ENCODE measurements around the gene ANKRD13C.
"Not testable (repeated sequence)": the region's sequence is repeated elsewhere in the genome, so short reads cannot be mapped to it uniquely, and the experiment has no call there.

The ANKRD13C gene, protein sequence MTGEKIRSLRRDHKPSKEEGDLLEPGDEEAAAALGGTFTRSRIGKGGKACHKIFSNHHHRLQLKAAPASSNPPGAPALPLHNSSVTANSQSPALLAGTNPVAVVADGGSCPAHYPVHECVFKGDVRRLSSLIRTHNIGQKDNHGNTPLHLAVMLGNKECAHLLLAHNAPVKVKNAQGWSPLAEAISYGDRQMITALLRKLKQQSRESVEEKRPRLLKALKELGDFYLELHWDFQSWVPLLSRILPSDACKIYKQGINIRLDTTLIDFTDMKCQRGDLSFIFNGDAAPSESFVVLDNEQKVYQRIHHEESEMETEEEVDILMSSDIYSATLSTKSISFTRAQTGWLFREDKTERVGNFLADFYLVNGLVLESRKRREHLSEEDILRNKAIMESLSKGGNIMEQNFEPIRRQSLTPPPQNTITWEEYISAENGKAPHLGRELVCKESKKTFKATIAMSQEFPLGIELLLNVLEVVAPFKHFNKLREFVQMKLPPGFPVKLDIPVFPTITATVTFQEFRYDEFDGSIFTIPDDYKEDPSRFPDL

DNA sequence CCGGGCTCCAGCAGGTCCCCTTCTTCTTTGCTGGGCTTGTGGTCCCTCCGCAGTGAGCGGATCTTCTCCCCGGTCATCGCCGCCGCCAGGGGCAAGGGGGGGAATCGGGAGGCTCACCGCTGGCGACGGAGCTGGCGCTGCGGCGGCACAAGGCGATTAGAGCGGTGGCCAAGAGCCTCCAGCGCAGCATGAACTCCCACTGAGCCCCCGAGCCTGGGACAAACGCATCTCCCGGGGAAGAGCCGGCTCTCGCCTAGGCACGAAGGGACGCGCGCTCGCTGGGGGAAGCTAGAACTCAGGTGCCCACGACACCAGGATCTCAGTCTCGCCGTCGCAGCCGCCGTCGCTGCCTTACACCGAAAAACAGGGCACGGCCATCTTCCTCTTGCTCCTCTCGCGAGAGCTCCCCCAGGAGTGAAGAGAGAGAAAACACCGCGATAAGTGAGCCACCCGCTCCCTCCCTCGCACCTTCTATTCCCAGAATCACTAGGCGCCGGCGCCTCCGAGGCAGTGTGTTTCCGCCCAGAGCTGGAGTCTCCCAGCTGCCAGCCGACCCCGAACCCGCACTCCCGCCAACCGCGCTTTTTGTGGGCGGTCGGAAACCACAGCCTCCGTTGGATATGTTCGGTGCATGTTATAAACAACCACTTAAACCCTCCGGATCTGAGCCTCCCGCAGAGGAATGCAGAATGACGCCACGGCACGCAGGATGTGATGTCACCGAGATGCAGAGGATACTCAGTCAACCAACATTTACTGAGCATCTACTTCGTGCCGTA, at the start of gene ANKRD13C:
TSS of gene ANKRD13C (minus strand) at position 391 of the 779 bp plus-strand sequence. CDS start at position 77, 314 bp downstream.
- DNase-seq, result peak; percentile 97

DNA sequence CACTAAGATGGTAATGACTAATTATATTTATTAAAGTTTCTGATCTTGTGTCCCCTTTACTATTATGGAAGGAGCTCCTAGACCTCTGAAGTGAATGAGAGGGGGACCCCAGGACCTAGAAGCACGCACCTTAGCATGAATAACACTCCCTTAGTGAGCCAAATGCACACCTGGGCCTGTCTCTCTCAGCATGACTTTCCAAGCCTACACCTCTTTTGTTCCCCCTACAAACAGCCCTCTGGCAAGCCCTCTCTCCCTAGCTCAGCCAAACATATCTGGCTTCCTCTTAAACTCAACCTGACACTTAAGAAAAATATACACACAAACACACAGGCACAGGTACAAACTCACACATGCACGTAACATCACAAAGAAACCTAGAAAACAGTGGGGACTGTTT, 49.2 kb upstream of the ANKRD13C start:
- no peak for DNase-seq

DNA sequence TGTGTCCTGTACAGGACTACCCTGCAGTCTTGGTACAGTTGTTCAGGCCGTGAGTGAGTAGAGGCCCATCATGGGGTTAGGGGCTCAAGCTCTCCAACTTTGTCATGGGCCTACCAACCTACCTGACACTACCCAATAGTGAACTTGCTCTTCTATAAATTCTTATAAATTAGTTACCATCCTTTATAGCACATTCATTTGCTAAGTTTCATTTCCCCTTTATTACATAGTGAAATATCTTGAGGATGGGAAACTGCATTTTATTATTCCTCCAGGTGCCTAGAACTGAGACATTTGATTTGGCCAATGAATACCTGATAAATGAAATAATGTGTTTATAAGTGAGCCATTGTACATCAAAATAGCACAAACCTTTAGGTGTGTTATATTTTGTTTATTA, 47.5 kb upstream of the ANKRD13C start:
- no peak for DNase-seq

DNA sequence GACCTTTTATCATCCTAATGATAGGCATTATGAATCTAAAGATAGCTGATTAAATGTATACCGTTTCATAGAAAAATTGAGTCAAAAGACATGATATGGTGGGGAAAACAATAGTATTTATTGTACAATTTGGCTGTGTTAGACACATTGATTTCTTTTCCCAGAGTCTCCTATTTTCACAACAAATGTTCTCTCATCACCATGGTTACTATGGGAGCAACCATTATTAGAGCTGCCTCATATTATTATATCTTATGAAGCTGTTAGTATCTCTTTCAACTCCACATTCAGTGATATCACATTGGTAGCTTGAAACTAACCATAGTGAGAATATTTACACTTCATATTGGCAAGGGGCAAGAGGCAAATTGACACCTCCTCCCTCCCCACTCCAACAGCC, 45.8 kb upstream of the ANKRD13C start:
- no peak for DNase-seq

DNA sequence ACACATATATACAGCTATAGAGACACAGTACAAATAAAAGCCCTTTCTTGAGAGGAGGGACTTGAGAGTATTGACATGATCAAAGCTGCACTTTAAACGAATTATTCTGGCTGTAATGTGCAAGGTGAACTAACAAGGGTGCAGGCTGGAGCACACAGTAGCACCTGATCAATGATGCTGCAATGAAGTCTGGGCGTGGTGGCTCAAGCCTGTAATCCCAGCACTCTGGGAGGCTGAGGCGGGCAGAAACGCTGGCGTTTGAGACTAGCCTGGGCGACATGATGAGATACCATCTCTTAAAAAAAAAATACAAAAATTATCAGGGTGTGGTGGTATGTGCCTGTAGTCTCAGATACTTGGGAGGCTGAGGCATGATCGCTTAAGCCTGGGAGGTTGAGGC, 42.5 kb upstream of the ANKRD13C start:
- no peak for DNase-seq

DNA sequence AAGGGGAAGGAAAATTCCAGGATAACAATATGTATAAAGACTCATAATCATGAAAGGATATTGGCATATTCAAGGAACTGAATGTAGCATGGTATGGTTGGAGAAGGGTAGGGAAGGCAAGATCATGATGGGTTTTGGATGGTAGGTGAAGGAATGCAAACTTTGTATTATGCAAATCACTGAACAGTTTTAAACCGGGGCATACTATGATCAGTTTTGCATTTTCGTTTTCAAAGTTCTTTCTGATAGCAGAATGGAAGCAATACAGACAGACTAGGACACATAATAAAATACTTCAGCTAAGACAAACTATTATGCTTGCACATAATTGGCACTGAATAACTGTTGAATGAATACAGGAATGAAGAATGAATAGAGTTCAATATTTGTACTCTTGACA, 42.1 kb upstream of the ANKRD13C start:
- no peak for DNase-seq

DNA sequence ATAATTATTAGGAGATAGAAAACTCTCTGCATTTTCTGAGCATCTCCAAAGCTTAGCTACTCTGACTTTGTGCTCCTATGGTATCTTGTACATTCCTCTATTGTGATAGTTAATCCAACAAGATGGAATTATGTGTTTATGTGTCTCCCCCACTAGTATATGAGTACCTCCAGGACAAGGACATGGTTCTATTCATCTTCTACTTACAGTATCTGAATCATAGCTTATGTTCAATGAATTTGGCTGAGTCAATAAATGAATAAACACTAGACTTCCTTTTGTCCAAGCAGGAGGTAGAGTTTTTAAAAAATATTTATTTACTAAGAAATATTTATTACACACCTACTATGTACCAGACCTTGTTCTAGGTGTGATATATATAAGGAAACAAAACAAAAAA, 38.1 kb upstream of the ANKRD13C start:
- no peak for DNase-seq

DNA sequence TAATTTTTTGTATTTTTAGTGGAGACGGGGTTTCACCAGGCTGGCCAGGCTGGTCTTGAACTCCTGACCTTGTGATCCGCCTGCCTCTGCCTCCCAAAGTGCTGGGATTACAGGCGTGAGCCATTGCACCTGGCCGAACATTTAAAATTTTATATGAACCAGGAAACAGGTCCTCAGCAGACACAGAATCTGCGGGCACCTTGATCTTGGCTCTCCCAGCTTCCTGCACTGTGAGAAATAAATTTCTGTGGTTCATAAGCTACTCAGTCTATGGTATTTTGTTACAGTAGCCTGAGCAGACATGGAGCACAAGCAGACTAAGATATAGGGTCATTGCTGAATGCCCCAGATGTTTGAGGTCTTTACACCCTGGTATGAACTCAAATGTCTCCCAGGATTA, 33.0 kb upstream of the ANKRD13C start:
- no peak for DNase-seq

DNA sequence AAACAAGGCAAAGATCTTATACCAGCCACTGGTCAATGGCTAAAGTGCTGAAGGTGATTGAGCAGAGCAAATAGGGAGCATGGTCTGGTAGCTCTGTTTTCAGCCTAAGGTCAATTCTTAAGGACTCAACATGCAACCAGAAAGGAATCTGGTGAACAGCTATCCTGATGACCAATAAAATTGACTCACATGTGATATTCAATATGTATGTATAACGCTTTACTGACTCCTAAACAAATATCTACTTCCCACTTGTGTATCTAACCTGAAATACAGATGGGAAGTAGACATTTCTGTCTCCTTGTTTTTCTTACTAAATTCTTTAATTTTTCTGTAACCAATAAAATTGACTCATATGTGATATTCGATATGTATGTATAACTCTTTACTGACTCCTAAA, 31.6 kb upstream of the ANKRD13C start:
- no peak for DNase-seq

DNA sequence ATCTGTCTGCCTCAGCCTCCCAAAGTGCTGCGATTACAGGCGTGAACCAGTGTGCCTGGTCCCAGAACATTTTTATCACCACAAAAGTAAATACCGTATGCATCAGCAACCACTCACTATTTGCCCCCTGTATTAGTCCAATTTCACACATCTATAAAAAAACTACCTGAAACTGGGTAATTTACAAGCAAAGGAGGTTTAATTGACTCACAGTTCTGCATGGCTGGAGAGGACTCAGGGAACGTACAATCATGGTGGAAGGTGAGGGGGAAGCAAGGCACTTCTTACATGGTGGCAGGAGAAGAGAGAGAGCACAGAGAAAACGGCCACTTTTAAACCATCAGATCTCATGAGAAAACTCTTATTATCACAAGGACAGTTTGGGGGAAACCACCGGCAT, 31.0 kb upstream of the ANKRD13C start:
- no peak for DNase-seq

DNA sequence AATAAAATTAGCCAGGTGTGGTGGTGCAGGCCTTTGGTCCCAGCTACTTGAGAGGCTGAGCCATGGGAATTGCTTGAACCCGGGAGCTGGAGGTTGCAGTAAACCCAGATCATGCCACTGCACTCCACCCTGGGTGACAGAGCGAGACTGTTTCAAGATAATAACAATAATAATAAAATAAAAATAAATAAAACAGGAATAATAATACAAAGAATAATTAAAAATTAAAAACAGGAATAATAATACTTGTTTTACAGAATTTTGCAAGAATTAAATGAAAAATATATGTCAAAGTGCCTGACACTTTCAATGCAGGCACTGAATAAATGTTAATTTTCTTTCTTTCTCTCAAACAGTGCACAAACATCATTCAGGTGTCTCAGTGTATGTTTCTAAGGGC, 30.0 kb upstream of the ANKRD13C start:
- no peak for DNase-seq

DNA sequence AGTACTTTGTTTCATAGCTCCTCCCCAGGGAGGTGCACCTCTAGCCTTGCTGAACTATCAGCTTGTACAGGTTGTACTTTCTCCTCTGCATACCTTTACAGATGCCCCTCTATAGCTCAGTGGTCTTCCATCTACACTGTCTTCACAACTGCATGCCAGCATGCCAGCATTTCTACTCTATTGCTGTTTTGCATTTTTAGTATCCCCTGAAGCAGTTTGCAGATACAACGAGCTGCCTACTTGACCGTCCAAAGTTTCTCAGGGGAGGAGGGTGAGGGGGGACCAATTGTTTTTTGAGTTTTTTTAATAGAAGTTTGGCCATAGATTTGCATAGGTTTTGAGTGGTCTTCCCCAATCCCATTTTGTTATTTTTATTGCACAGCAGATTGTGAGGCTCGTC, 29.0 kb upstream of the ANKRD13C start:
- DNase-seq, result no peak

DNA sequence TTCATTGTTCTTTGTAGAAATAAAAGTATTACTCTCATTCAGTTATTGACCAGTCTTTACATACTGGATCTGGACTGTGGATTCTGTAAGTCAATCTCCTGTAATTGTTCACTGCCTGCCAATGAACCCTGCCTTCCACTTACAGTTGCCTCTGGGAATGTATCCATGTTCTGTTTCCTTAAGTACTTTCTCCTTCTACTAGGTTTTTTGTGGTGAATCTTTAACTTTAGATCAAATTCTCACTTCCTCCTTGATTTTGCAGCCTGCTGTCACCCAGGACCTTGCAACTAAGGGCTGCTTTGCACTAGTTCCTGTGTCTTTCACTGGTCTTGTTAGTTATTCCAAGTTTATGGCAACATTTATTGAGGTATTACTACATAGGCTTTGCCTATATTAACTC, 28.2 kb upstream of the ANKRD13C start:
- DNase-seq, result no peak

DNA sequence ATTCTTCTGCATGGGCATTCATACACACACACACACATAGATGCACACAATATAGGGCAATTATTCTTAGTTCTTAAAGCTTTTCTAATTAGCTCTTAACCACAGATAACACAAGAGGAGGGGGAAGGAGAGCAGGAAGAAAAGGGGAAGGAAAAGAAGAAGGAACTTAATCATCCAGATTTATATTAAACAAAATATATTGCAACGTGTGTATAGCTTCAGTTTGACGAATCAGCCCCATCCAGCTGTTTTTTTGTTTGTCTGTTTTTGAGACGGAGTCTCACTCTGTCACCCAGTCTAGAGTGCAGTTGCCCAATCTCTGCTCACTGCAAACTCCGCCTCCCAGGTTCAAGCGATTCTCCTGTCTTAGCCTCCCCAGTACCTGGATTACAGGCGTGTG, 21.7 kb upstream of the ANKRD13C start:
- DNase-seq, result no peak

DNA sequence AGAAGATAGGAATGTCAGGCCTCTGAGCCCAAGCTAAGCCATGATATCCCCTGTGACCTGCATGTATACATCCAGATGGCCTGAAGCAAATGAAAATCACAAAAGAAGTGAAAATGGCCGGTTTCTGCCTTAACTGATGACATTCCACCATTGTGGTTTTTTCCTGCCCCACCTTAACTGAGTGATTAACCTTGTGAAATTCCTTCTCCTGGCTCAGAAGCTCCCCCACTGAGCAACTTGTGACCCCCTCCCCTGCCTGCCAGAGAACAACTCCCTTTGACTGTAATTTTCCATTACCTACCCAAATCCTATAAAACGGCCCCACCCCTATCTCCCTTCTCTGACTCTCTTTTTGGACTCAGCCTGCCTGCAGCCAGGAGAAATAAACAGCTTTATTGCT, 19.1 kb upstream of the ANKRD13C start:
- DNase-seq, result not testable (repeated sequence)

DNA sequence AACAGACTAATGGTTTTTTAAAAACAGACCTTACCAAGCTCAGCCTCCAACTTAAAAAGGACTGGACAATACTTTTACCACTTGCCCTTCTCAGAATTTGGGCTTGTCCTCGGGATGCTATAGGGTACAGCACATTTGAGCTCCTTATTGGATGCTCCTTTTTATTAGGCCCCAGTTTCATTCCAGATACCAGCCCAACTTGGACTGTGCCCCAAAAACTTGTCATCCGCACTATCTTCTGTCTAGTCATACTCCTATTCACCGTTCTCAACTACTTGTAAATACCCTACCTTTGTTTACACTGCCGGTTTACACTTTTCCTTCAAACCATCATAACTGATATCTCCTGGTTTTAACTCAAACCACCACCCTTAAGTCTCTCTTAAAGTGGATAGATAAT, 17.9 kb upstream of the ANKRD13C start:
- no peak for DNase-seq

DNA sequence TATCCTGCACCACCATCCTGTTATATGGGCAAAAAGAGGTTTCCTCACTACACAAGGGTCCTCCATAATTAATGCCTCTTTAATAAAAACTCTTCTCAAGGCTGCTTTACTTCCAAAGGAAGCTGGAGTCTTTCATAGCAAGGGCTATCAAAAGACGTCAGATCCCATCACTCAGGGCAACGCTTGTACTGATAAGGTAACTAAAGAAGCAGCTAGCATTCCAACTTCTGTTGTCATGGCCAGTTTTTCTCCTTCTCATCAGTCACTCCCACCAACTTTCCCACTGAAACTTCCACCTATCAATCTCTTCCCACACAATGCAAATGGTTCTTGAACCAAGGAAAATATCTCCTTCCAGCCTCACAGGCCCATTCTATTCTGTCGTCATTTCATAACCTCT, 17.1 kb upstream of the ANKRD13C start:
- not testable (repeated sequence) for DNase-seq

DNA sequence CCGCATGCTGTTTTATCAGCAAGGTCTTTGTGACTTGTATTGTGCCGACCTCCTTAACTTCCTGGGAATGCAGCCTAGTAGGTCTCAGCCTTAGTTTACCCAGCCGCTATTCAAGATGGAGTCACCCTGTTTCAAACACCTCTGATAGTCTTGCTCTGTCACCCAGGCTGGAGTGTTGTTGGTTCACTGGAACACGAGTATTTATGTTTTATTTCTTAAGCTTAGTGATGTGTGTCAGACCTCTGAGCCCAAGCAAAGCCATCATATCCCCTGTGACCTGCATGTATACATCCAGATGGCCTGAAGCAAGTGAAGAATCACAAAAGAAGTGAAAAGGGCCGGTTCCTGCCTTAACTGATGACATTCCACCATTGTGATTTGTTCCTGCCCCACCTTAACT, 12.9 kb upstream of the ANKRD13C start:
- DNase-seq, result not testable (repeated sequence)

DNA sequence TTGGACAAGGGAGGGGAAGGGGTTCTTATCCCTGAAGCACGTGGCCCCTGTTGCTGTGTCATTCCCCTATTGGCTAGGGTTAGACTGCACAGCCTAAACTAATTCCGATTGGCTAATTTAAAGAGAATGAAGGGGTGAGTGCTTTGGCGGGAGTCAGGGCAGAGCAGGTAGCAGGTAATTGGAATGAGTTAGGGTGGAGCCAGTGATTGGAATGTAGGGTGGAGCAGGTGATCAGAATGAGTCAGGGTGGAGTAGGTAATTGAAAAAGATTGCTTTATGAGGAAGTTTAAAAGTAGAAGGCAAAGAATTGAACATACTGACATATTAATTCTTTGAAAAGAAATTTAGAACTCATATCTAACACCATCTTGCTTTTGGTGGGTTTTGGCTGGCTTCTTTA, 12.5 kb upstream of the ANKRD13C start:
- DNase-seq, result not testable (repeated sequence)

DNA sequence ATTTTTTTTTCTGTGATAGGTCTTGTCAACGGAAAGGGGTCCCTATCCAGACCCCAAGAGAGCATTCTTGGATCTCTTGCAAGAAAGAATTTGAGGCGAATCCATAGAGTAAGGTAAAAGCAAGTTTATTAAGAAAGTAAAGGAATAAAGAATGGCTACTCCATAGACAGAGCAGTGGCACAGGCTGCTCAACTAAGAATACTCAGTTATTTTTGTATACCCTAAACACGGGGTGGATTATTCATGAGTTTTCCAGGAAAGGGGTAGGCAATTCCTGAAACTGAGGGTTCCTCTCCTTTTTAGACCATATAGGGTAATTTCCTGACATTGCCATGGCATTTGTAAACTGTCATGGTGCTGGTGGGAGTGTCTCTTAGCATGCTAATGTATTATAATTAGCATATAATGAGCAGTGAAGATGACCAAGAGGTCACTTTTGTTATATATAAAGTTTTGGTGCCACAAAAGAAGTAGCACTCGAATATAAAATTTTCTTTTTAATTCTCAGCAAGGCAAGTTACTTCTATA, 12.0 kb upstream of the ANKRD13C start:
- not testable (repeated sequence) for DNase-seq

DNA sequence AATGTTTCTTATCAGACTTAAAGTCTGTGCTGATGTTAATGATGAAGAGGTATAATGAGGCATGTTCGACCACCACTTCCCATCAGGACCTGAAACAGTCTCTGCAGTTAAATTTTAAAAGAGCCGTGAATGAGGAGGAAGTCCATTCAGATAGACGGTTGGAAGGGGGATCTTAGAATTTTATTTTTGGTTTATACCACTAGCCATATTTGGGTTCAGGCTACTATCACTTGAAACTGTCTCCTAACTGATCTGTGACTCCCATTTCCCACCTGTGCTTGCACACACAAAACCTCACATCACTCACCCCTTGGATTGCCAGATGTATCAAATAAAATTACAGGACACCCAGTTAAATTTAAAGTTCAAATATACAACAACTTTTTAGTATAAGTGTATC, 9.9 kb upstream of the ANKRD13C start:
- DNase-seq, result no peak

DNA sequence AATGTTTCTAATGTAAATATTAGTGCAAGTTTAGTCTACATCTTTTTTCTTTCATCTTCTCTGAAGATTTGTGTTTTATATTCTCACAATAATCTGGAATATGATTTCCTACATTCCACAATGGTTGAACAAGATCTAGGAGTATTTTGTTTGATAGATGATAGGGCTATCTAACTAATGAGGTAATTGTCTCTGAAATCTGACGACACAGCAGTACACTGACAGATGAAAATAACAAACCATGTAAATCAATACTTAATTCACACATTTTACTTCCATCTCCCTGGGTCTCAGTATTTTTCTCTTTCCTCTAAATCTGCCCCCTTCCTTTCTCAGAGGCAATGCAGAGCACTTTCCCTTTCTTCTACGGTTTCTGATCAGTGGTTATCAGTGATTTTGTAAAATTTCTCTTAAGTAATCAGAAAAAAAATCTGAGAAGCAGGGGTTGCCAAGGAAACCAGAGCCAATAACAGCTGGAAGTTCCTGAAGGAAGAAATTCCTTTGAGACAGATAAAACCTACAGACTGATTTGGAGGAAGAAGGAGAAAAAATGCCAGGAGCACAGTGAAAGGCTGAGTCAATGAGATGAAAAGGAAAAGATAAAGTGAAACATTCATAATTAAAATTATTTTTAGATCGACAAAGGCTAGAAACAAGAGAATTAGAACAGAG, 7.3 kb upstream of the ANKRD13C start:
- peak; percentile 49 for DNase-seq

DNA sequence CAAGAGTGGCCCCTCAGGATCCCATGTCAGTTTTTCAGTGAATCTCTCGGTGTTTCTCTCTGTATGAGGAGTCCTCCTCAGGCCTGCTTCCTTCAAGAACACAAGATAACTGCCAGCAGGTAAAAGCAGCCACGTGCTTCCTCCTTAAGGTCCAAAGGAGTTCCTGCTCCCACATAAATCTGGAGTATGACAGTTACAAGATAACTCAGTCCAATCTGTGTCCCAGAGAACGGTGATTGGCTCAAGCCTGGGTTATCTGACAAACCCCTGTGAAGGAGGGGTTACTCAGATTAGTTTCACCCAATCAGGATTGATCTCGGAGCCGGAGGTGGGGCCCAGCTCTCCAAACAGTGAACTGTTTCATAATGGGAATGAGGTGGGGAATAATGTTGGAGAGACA, 5.8 kb upstream of the ANKRD13C start:
- no peak for DNase-seq
